HG03575 (cell line): Measurements from ENCODE around the gene ATP9A.

ENCODE experiments used
- ATAC-seq: cut with Tn5 transposase; IDR thresholded peaks from one replicate; pipeline ENCODE4 v1.9.1; 2021; ENCODE audit not compliant: unreplicated experiment, insufficient number of reproducible peaks, low FRiP score; ENCODE audit errors: extremely low read depth

ATP9A gene

GRCh38 chr20:51643390-51643789 lies 124.8 kb downstream of the ATP9A start:
- ATAC-seq, result no peak

- ATAC-seq, result no peak
Measured at GRCh38 chr20:51641866-51642265, 126.3 kb downstream of the ATP9A start.

- no peak for ATAC-seq
Measured at GRCh38 chr20:51640743-51641142, 127.4 kb downstream of the ATP9A start.

GRCh38 chr20:51639206-51639832 lies 128.9 kb downstream of the ATP9A start:
- no peak for ATAC-seq

GRCh38 chr20:51637241-51637640 lies 130.9 kb downstream of the ATP9A start:
- ATAC-seq, result no peak

GRCh38 chr20:51636123-51636522 lies 132.1 kb downstream of the ATP9A start:
- ATAC-seq, result no peak

- no peak for ATAC-seq
Measured at GRCh38 chr20:51635680-51636079, 132.5 kb downstream of the ATP9A start.

GRCh38 chr20:51634877-51635276 lies 133.3 kb downstream of the ATP9A start:
- no peak for ATAC-seq

GRCh38 chr20:51634257-51634656 lies 133.9 kb downstream of the ATP9A start:
- no peak for ATAC-seq

- ATAC-seq, result no peak
Measured at GRCh38 chr20:51633430-51633829, 134.8 kb downstream of the ATP9A start.

GRCh38 chr20:51631953-51632352 lies 136.2 kb downstream of the ATP9A start:
- ATAC-seq, result no peak

GRCh38 chr20:51631011-51631950 lies 136.9 kb downstream of the ATP9A start:
- ATAC-seq, result no peak

- ATAC-seq, result no peak
Measured at GRCh38 chr20:51629399-51630058, 138.7 kb downstream of the ATP9A start.

- no peak for ATAC-seq
Measured at GRCh38 chr20:51628533-51629398, 139.4 kb downstream of the ATP9A start.

GRCh38 chr20:51627586-51627985 lies 140.6 kb downstream of the ATP9A start:
- ATAC-seq, result no peak

GRCh38 chr20:51625105-51625504 lies 143.1 kb downstream of the ATP9A start:
- ATAC-seq, result no peak

- no peak for ATAC-seq
Measured at GRCh38 chr20:51624157-51624731, 143.9 kb downstream of the ATP9A start.

- ATAC-seq, result no peak
Measured at GRCh38 chr20:51623255-51623654, 144.9 kb downstream of the ATP9A start.
